ENCODE data around the gene GBA2. TPM values are rescaled to one million over a fixed set of nuclear protein-coding genes. Genes with fewer than 3 reads are reported as not detected.
A peak's percentile ranks its signal among the peaks of the same experiment; 100 is the strongest.

Gene GBA2
- total and polyA plus RNA-seq, 7 donors: 36.1 to 107 (median 47.4) TPM

DNA sequence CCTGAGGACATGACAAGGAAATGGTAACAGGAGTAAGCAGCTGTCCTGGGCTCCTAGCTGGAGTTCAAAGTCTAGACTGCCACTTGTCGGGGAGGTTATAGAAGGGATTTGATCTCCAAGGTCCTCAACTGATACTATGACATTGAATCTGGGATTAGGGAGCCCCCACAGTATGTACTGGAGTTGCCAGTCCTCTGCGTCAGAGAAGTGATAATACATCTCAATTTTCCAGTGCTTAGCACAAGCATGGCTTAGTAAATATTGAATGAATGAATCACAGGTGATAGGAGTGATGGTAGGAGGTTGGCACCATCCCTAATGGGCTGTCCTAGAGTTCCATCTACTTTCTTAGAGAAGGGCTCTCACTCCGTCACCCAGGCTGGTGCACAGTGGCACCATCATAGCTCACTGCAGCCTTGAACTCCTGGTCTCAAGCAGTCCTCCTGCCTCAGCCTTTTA lies 53.1 kb downstream of the GBA2 start:
- H3K4me3 ChIP-seq: no peak overlapping the region
- H3K27ac ChIP-seq: peak overlapping the region; percentile 46
- WGBS, 3 donors: 53 to 91% (median 62%) methylated on average over 3 of the region's 3 CpGs
- peaks cover 20 to 55% of the 10 kb centered on the region in 2 donors for H3K36me3 ChIP-seq (ENCODE audit: insufficient read depth in 1 of 2, low read depth in 1 of 2)
- peaks cover 19% of the 10 kb centered on the region for H3K4me1 ChIP-seq
- ATAC-seq: peak; percentile 21 to 46 (median 24)
- DNase-seq: peak in 1 of 2 donors; percentile 22
- intact Hi-C loops (cut with DNase I): loop anchor here (5.0 to 10.0 kb wide), 3 partner anchors 34 to 211 kb away; partner anchors contain the start of gene TESK1 (in 1 of the 2)
- TF ChIP-seq, protein P1, sequence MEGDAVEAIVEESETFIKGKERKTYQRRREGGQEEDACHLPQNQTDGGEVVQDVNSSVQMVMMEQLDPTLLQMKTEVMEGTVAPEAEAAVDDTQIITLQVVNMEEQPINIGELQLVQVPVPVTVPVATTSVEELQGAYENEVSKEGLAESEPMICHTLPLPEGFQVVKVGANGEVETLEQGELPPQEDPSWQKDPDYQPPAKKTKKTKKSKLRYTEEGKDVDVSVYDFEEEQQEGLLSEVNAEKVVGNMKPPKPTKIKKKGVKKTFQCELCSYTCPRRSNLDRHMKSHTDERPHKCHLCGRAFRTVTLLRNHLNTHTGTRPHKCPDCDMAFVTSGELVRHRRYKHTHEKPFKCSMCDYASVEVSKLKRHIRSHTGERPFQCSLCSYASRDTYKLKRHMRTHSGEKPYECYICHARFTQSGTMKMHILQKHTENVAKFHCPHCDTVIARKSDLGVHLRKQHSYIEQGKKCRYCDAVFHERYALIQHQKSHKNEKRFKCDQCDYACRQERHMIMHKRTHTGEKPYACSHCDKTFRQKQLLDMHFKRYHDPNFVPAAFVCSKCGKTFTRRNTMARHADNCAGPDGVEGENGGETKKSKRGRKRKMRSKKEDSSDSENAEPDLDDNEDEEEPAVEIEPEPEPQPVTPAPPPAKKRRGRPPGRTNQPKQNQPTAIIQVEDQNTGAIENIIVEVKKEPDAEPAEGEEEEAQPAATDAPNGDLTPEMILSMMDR (IDR thresholded peaks at IDR 0.05): no peak
- H3K9me3 ChIP-seq: no peaks in the 10 kb centered on the region
- H3K27me3 ChIP-seq (ENCODE audit: insufficient read depth in 3 of 3, low read length in 2 of 3): no peaks in the 10 kb centered on the region

DNA sequence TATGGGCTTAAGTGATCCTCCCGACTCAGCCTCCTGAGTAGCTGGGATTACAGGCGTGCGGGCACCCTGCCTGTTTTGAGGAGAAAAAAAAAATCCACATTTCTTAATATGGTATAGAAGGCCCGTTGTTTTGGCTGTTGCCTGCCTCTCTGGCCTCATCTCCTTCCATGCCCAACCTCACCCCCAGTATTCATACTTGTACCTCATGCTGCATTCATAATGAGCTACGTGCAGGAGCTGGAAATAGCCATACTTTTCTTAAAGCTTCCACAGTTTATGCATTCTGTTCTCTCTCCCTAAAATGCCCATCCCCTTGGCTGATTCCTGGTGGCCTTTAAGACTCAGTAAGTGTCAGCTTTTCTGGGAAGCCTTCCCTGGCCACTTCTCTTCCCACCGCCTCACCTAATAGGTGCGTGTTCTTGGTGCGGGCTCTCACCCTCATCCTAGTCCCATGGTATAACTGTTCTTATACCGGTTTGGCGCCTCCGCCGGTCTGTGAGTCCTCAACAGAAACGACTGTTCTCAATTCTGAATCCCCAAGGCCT lies 57.2 kb downstream of the GBA2 start:
- Histone ChIP-seq H3K36me3 (ENCODE audit: insufficient read depth in 1 of 2, low read depth in 1 of 2) (peaks cover 0 to 26% of the 10 kb centered on the region in 2 donors), H3K9me3 (no peaks in the 10 kb centered on the region), H3K4me1 (peaks cover 19% of the 10 kb centered on the region), H3K4me3 (peak overlapping the region; percentile 100), H3K27me3 (ENCODE audit: insufficient read depth in 3 of 3, low read length in 2 of 3) (no peaks in the 10 kb centered on the region), H3K27ac (peak overlapping the region; percentile 100)
- 54 to 69% (median 62%) methylated on average over 13 of the region's 13 CpGs for WGBS, 3 donors
- intact Hi-C loops (cut with DNase I): loop anchor here (2.0 to 10.0 kb wide), 3 partner anchors 37 to 207 kb away; partner anchors contain the start of gene TESK1 (in 1 of the 2)
- ATAC-seq (no peak), DNase-seq (no peak)
- TF ChIP-seq, protein P1 (IDR thresholded peaks at IDR 0.05): no peak

DNA sequence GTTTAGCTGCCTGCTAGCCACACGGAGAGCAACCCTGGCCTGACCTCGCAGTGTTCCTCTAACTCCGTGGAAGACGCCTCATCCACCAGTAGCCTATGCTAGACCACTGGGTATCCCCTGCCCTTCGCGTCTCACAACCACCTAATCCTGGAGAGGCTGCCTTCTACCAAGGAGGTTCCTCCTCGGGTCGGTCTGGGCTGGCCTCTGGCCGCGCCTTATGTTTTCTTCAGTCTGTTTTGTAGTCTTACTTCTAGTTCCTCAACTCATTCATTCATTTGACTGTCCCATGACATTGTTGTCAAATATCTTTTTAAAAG lies 57.7 kb downstream of the GBA2 start:
- Histone ChIP-seq H3K4me1 (peaks cover 19% of the 10 kb centered on the region), H3K36me3 (ENCODE audit: insufficient read depth in 1 of 2, low read depth in 1 of 2) (peaks cover 0 to 21% of the 10 kb centered on the region in 2 donors), H3K4me3 (peak overlapping the region; percentile 100), H3K27ac (peak overlapping the region; percentile 100), H3K9me3 (no peaks in the 10 kb centered on the region), H3K27me3 (ENCODE audit: insufficient read depth in 3 of 3, low read length in 2 of 3) (no peaks in the 10 kb centered on the region)
- ATAC-seq: no peak
- no peak for DNase-seq
- TF ChIP-seq, protein P1 (IDR thresholded peaks at IDR 0.05): no peak
- intact Hi-C loops (cut with DNase I): loop anchor here (2.0 to 10.0 kb wide), 3 partner anchors 38 to 206 kb away; partner anchors contain the start of gene TESK1 (in 1 of the 2)
- WGBS, 3 donors: 16 to 17% (median 16%) methylated on average over 9 to 10 of the region's 10 CpGs

DNA sequence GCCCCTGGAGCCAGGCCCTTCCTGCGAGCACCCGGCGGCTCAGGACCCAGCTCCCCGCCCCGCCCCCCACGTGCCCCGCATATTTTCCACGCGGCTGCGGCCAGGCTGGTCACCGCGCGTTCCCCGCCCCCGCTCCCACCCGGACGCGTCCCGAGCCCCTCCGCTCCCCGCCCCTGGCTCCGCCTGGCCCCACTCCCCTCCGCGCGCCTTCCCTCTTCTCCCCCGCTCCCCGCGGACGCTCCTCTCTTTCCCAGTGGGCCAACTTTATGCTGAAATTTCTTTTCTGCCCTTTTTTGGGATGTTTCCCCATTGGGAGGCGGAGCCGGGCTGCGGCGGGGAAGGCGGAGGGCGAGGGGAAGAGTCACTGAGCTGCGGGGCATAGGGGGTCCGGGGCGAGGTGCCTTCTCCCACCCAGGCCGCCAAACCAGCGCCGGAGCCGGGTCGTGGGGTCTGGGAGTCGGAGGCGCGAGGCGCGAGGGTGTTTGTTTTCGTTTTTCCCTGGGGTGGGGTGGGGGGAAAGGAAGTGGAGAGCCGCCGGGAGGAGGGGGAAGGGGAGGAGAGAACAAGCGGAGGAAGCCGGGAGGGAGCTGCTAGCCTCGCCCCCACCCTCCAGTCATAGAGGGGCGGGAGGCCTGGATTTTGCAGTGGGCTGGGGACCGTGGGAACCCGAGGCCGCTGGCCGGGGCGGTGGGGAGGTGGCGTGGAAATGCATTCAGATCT lies 58.3 kb downstream of the GBA2 start:
- Histone ChIP-seq H3K4me1 (peaks cover 19% of the 10 kb centered on the region), H3K36me3 (ENCODE audit: insufficient read depth in 1 of 2, low read depth in 1 of 2) (peaks cover 0 to 21% of the 10 kb centered on the region in 2 donors), H3K27ac (peak overlapping the region; percentile 100), H3K9me3 (no peaks in the 10 kb centered on the region), H3K4me3 (peak overlapping the region; percentile 100), H3K27me3 (ENCODE audit: insufficient read depth in 3 of 3, low read length in 2 of 3) (no peaks in the 10 kb centered on the region)
- TF ChIP-seq, protein P1 (IDR thresholded peaks at IDR 0.05): no peak
- intact Hi-C loops (cut with DNase I): loop anchor here (2.0 to 10.0 kb wide), 3 partner anchors 38 to 206 kb away; partner anchors contain the start of gene TESK1 (in 1 of the 2)
- peak; percentile 86 to 90 for DNase-seq
- WGBS, 3 donors: 1% methylated on average over 37 to 61 of the region's 61 CpGs
- peak; percentile 34 to 60 (median 44) for ATAC-seq
